Epidermal melanocyte (primary cell): ENCODE measurements around the gene FUT1.
A peak's percentile ranks its signal among the peaks of the same experiment; 100 is the strongest.
"Not testable (repeated sequence)": the region's sequence is repeated elsewhere in the genome, so short reads cannot be mapped to it uniquely, and the experiment has no call there.

Source experiments
- DNase-seq: peaks from one replicate; pipeline ENCODE4 v3.0.0; 2011; ENCODE audit warnings: low spot score; ENCODE audit not compliant: insufficient read length

FUT1 gene

GRCh38 chr19:48768994-48769713, 16.7 kb upstream of the FUT1 start:
- DNase-seq: no peak

- not testable (repeated sequence) for DNase-seq
Measured at GRCh38 chr19:48768171-48768753, 15.8 kb upstream of the FUT1 start.

- DNase-seq: not testable (repeated sequence)
Measured at GRCh38 chr19:48765816-48766215, 13.4 kb upstream of the FUT1 start.

GRCh38 chr19:48760504-48761205, 8.2 kb upstream of the FUT1 start:
- DNase-seq: no peak

- DNase-seq: no peak
Measured at GRCh38 chr19:48757741-48758144, 5.3 kb upstream of the FUT1 start.

- DNase-seq: no peak
Measured at GRCh38 chr19:48757089-48757675, 4.7 kb upstream of the FUT1 start.

GRCh38 chr19:48756686-48757085, 4.2 kb upstream of the FUT1 start:
- no peak for DNase-seq

- no peak for DNase-seq
Measured at GRCh38 chr19:48756212-48756611, 3.8 kb upstream of the FUT1 start.

GRCh38 chr19:48755787-48756186, 3.3 kb upstream of the FUT1 start:
- DNase-seq: no peak

GRCh38 chr19:48755084-48755641, 2.7 kb upstream of the FUT1 start, which contains the start of gene FGF21:
FGF21 (plus strand) TSS chr19:48755524; CDS start chr19:48756237, 713 bp downstream.
- DNase-seq: no peak

GRCh38 chr19:48751845-48752495, 471 bp downstream of the FUT1 start:
- no peak for DNase-seq

GRCh38 chr19:48750771-48751504, 1.5 kb downstream of the FUT1 start:
- no peak for DNase-seq

GRCh38 chr19:48750351-48750750, 2.1 kb downstream of the FUT1 start:
- DNase-seq: no peak

- no peak for DNase-seq
Measured at GRCh38 chr19:48749571-48750198, 2.8 kb downstream of the FUT1 start.

GRCh38 chr19:48746738-48747575, 5.5 kb downstream of the FUT1 start, which contains the start of gene IZUMO1:
IZUMO1 (minus strand) TSS chr19:48746909; CDS start chr19:48745859, 1,050 bp downstream.
- DNase-seq: peak; percentile 98

- no peak for DNase-seq
Measured at GRCh38 chr19:48746110-48746509, 6.3 kb downstream of the FUT1 start.

GRCh38 chr19:48745208-48745995, 7.0 kb downstream of the FUT1 start:
- peak; percentile 68 for DNase-seq

GRCh38 chr19:48742096-48742495, 10.3 kb downstream of the FUT1 start:
- no peak for DNase-seq
